HuH-7.5 (cell line): ENCODE data around the gene SLC39A5.
"Not testable (repeated sequence)": the region's sequence is repeated elsewhere in the genome, so short reads cannot be mapped to it uniquely, and the experiment has no call there.

Source experiments
- DNase-seq: peaks from one replicate; pipeline ENCODE4 v3.0.0; 2011; ENCODE audit warnings: low spot score

The SLC39A5 gene

GRCh38 chr12:56244494-56244893, 14.6 kb downstream of the SLC39A5 start:
- DNase-seq, result no peak

- no peak for DNase-seq
Measured at GRCh38 chr12:56247923-56248322, 18.1 kb downstream of the SLC39A5 start.

GRCh38 chr12:56248711-56249110, 18.9 kb downstream of the SLC39A5 start:
- no peak for DNase-seq

- DNase-seq, result no peak
Measured at GRCh38 chr12:56252649-56253048, 22.8 kb downstream of the SLC39A5 start.

DNA sequence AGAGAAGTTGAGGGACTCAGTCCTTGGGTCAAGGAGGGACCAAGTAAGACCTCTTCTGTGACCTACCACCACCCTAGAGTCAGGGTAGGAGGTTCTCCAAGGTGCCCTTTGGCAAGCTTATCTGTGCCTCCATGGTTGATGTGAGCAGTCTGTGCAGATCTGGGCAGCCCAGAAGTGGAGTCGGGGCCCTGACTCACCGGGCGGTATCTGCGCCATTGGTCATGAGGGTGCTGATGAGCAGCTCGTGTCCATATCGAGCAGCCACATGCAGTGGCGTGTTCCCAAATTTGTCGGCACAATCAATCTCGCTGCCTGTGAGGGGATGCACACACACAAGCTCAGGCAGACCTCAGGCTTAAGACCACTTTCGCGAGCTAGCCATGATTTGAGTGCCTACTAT, 23.2 kb downstream of the SLC39A5 start:
- no peak for DNase-seq

- DNase-seq, result no peak
Measured at GRCh38 chr12:56255671-56256070, 25.8 kb downstream of the SLC39A5 start.

- no peak for DNase-seq
Measured at GRCh38 chr12:56256326-56256960, 26.6 kb downstream of the SLC39A5 start.

- no peak for DNase-seq
Measured at GRCh38 chr12:56257071-56257470, 27.2 kb downstream of the SLC39A5 start.

DNA sequence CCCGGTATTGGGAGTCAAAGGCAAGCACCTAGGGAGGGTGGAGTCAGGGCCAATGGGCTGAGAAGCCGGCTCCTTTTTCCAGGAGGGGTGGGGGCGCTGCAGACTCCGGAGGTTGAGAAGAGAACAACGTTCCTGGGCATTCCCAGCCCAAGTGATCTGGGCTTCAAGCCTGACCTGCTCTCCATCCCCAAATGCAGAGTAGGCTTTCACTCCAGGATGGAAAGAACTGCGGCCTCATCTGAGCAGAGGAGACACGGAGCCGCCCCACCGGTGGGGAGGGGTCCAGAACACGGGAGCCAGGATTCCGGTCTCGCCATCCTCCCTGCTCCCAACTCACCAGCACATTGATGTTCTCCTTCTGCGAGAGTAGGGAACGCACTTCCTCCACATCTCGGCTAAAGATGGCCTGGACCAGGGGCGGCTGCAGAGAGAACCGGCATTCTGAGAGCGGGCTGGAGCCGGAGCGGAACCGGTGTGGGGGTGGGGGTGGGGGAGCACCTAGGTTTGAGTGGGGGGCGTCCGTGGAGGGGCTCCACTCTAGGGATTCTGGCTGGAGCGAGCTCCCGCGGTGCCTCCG, 27.7 kb downstream of the SLC39A5 start:
- DNase-seq, result peak; percentile 85

DNA sequence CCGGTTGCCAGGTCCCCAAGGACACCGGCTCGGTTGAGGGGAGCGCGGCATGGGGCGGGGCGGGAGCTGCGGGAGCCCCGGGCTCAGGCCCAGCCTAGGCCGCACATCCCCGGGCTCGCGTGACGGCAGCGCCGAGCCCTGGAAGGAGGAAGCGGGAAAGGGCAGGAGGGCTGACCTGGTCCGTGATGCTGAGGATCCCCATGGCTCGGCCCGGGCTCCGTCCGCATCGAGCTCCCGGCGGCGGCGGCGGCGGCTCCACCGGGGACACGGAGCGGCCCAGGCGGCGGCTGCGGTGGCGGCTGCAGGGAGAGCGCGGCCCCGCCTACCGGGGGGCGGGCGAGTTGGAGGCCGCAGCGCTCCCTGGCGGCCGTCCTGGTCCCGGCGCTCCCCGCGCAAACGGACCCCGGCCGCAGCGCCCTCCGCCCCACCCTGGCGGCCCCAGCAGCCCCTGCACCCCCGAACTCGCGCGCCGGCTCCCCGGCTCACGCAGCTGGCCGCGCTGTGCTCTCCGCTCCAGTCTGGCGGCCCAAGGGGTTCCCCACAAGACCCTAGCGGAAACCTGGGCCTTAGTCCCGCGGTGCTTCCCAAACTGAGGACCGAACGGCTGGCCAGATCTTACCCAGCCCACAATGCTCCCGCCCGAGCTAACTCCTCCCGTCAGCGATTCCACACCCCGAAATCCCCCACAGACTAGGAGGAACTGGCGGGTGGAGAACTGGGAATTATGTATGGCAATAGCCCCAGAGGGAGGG, 28.4 kb downstream of the SLC39A5 start, which contains the start of gene ANKRD52:
Gene ANKRD52 (minus strand): TSS at position 317 of the 752 bp plus-strand sequence. CDS start 115 bp downstream, at position 202.
- peak; percentile 92 for DNase-seq

GRCh38 chr12:56258820-56259183, 29.0 kb downstream of the SLC39A5 start:
- DNase-seq, result no peak

GRCh38 chr12:56260380-56260779, 30.5 kb downstream of the SLC39A5 start:
- no peak for DNase-seq

DNA sequence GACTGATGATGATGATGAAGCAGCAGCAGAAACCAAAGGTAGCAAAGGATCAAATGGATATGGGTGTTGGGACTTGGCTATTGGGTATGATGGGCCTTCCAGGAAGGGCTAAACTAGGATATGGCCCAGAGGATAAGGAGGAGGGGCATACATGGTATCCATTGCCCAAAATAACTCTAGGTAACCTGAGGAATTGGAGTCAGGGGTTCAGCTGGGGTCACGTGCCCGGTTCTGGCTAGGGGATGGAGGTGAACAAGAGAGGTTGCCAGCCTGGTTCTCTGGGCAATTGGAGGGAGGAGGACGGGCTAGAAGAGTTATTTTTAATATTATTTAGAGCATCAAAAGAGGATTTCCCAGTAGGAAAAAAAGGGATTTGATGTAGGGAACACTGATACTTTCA, 31.1 kb downstream of the SLC39A5 start:
- no peak for DNase-seq

- DNase-seq, result peak; percentile 3
Measured at GRCh38 chr12:56261503-56262232, 31.8 kb downstream of the SLC39A5 start.

- DNase-seq, result not testable (repeated sequence)
Measured at GRCh38 chr12:56262955-56263354, 33.1 kb downstream of the SLC39A5 start.

GRCh38 chr12:56266068-56266692, 36.3 kb downstream of the SLC39A5 start:
- DNase-seq, result not testable (repeated sequence)

DNA sequence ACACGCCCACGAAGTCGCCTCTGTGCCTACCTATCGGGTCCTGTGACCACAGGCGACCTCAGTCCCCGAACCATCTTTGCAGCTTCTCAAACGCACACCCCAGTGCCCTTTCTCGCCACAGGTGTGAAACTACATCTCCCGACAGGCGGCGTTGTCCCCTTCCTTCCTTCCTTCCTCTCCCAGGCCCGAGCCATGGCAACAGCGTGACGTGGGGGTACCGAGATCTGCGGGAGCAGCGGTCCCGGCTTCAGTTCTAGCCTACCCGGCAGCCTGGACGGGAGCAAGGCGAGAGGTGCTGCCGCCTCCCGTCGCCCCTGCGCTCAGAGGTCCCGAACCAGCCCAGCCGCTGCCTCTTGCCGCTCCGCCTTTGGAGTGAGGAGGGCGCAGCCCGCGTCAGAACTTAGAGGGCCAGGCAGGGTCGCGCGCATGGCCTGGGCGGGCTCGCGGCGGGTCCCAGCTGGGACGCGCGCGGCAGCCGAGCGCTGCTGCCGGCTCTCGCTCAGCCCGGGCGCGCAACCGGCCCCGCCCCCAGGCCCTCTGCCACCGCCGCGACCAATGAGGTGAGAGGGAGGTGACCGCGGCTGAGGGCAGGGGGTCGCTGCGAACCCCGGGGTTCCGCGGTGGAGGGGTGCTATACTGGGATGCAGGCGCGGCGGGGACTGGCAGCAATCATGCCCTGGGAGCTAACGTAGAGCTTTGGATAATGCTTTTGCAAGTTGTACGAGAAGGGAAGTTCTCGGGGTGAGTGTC, 37.0 kb downstream of the SLC39A5 start, which contains the start of gene COQ10A:
Gene COQ10A (plus strand): TSS at position 250 of the 750 bp plus-strand sequence. CDS start 177 bp downstream, at position 427.
- DNase-seq, result peak; percentile 95

DNA sequence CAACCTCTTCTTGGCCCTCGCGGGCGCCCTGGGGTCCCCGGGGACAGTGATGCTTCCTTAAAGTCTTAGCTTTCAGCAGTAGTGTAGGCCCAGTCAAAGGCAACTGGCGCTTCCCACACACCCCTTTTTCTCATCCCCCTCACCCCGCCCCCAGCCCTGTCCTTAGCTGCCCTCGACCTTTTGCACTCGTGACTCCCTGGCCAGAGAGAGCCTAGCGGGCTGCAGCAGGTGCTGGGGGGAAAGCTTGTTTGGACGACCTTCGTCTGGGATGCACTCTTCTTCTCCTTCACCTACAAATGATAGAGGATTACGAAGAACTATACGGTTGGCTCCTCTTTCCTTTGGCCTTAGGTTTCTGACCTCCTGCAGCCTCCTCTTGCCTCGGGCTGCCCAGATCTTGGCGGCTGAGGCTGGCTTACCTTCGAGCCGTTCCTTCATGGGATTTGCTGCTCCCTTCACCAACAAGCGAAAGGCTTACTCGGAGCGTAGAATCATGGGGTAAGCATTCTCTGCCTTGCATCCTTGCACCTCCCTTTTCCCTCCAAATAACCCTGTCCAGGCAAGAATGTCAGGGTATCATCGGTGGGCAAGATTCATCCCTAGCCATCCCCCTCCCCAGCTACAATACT, 37.7 kb downstream of the SLC39A5 start:
- peak; percentile 63 for DNase-seq

- no peak for DNase-seq
Measured at GRCh38 chr12:56271031-56271430, 41.2 kb downstream of the SLC39A5 start.

DNA sequence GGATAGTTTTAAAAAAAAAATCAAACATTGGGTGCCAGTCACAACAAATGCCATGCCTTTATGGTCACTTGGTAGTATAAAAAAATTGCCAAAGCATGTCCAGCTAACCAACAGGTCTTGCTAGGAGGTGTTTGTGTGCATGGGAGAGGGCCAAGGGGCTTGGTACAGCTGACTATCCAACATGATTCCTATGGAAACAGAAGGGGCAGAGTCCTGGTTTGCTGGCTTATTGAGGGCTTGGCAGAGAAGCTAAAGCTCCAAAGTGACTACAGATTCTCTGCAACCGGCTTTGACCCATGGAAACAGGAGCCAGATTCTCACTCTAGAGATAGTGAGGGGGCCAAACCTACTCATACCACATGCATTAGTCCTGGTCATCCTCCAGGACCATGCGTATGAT, 42.6 kb downstream of the SLC39A5 start:
- not testable (repeated sequence) for DNase-seq

GRCh38 chr12:56274299-56274698, 44.4 kb downstream of the SLC39A5 start:
- no peak for DNase-seq
